ENCODE measurements around the gene BATF. TPM values are rescaled to one million over a fixed set of nuclear protein-coding genes. Genes with fewer than 3 reads are reported as not detected.

Gene BATF
- total and polyA plus RNA-seq, 2 of the 8 experiments (the other 6 are each of a cell fraction or from before 2014, with no cell fraction given), result not detected

DNA sequence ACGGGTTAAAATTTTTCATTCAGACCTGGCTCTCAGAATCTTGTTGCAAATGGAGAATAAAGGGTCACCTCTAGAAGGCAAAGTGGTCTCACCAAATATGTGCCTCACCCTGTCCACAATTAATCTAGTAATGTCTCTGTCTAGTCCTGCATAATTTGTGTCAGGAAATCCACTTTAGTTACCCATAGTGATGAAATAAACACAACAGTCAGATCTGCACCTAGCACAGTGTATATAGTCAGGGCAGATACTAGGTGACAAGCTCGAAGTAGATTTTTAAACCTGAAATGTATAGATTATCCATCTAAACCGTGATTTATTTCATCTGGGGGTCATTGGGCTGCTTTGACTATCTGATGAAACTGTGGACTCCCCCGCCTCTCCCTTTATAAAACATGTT is 40.2 kb downstream of the BATF start:
- H3K4ac ChIP-seq (replicated peaks; ENCODE audit: insufficient read length, low read depth, low read length), result no peak overlapping the region
- H3K4me3 ChIP-seq (ENCODE audit: extremely low read depth in 1 of 4, insufficient read depth in 2 of 4, low read depth in 3 of 4, low read length in 4 of 4), result no peak overlapping the region
- H3K4me2 ChIP-seq (ENCODE audit: insufficient read depth in 1 of 2, low read depth in 2 of 2, low read length in 2 of 2), result no peak overlapping the region
- no peak overlapping the region for H2BK12ac ChIP-seq (ENCODE audit: low read depth, low read length)
- no peak overlapping the region for H2BK20ac ChIP-seq (ENCODE audit: low read length)
- no peak overlapping the region for H2AFZ ChIP-seq (ENCODE audit: low read length)
- H3K27ac ChIP-seq (ENCODE audit: low read depth, low read length), result no peak overlapping the region
- H4K8ac ChIP-seq (ENCODE audit: extremely low read depth, insufficient read depth, low read length), result no peak overlapping the region
- H2BK120ac ChIP-seq (replicated peaks; ENCODE audit: low read depth, low read length), result no peak overlapping the region
- no peaks in the 10 kb centered on the region; the same call in 1 of the 2 replicates for H3K79me1 ChIP-seq (ENCODE audit: low read depth, low read length)
- no peak for TF ChIP-seq RBBP5 (IDR thresholded peaks at IDR 0.05; ENCODE audit: borderline replicate concordance, low read depth, low read length)
- no peak for TF ChIP-seq KDM1A (IDR thresholded peaks at IDR 0.05; ENCODE audit: borderline replicate concordance, low read length)
- no peak for TF ChIP-seq ASH2L (IDR thresholded peaks at IDR 0.05; ENCODE audit: low read length)
- TF ChIP-seq EGR1 (IDR thresholded peaks at IDR 0.05; ENCODE audit: borderline replicate concordance, low read depth, low read length), result no peak
- no peak for TF ChIP-seq HDAC2 (IDR thresholded peaks at IDR 0.05; ENCODE audit: borderline replicate concordance in 1 of 2, low read depth in 2 of 2, low read length in 2 of 2)
- TF ChIP-seq SIX5 (IDR thresholded peaks at IDR 0.05; ENCODE audit: low read depth, low read length), result no peak
- TF ChIP-seq JUND (IDR thresholded peaks at IDR 0.05; ENCODE audit: low read length), result no peak
- no peak for TF ChIP-seq SIRT6 (IDR thresholded peaks at IDR 0.05; ENCODE audit: low read length)
- TF ChIP-seq, protein P1, sequence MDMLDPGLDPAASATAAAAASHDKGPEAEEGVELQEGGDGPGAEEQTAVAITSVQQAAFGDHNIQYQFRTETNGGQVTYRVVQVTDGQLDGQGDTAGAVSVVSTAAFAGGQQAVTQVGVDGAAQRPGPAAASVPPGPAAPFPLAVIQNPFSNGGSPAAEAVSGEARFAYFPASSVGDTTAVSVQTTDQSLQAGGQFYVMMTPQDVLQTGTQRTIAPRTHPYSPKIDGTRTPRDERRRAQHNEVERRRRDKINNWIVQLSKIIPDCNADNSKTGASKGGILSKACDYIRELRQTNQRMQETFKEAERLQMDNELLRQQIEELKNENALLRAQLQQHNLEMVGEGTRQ (IDR thresholded peaks at IDR 0.05; ENCODE audit: low read length), result no peak
- H3K79me2 ChIP-seq (ENCODE audit: control insufficient read depth in 1 of 2, insufficient read depth in 2 of 2, low read length in 2 of 2), result no peaks in the 10 kb centered on the region
- H2BK5ac ChIP-seq (ENCODE audit: low read depth, low read length), result no peak overlapping the region
- no peaks in the 10 kb centered on the region for H3K23me2 ChIP-seq (ENCODE audit: low read depth, low read length)
- DNase-seq (ENCODE audit: low read depth in 1 of 2, low spot score in 2 of 2) (no peak), FAIRE-seq (no peak)
- H3K56ac ChIP-seq (replicated peaks; ENCODE audit: insufficient read length, low read depth, low read length), result no peak overlapping the region
- H2AK5ac ChIP-seq (ENCODE audit: low read depth, low read length), result no peak overlapping the region
- no peak overlapping the region for H3K23ac ChIP-seq (ENCODE audit: insufficient read length)
- H3K9ac ChIP-seq (replicated peaks in 1 of 4; ENCODE audit: extremely low read depth in 1 of 4, low read depth in 3 of 4, low read length in 3 of 4), result no peak overlapping the region
- CTCF ChIA-PET (ENCODE audit: partially characterized antibody), result interaction anchor here (0.6 to 10.5 kb wide), 9 partner anchors 10 to 440 kb away, joined by 3 to 135 read pairs (median 7); partner anchors contain the start of gene BATF
- no peak overlapping the region for H3K14ac ChIP-seq (ENCODE audit: insufficient read length)
- H3K9me3 ChIP-seq (ENCODE audit: insufficient read depth in 2 of 2, low read depth in 1 of 2, low read length in 1 of 2), result peaks cover 0 to 3% of the 10 kb centered on the region in 2 experiments; a peak in 1 of 4 replicates
- H4K5ac ChIP-seq (ENCODE audit: insufficient read length, low read depth, low read length), result no peak overlapping the region
- no peak overlapping the region for H4K91ac ChIP-seq (replicated peaks; ENCODE audit: insufficient read length, low read length)
- H4K20me1 ChIP-seq (replicated peaks in 1 of 2; ENCODE audit: control insufficient read depth in 1 of 2, insufficient read depth in 2 of 2, low read length in 2 of 2), result no peaks in the 10 kb centered on the region
- POLR2A ChIA-PET (ENCODE audit: partially characterized antibody), result no interaction called here
- 73% methylated on average over 4 of the region's 4 CpGs; no CpG with 5 or more reads in 1 of the 2 experiments for WGBS, 2 experiments (ENCODE audit: extremely low coverage in 1 of 2, insufficient coverage in 1 of 2, insufficient read length in 1 of 2, insufficient replicate concordance in 2 of 2, low coverage in 1 of 2, low lambda C conversion rate in 2 of 2, missing lambda C conversion rate in 1 of 2)
- peaks cover 0 to 4% (median 2%) of the 10 kb centered on the region in 4 experiments; a peak in 3 of 7 replicates for H3K4me1 ChIP-seq (replicated peaks in 1 of 4; ENCODE audit: control insufficient read depth in 3 of 4, insufficient read depth in 4 of 4, low read length in 3 of 4)
- no peaks in the 10 kb centered on the region for H3K36me3 ChIP-seq (ENCODE audit: control insufficient read depth in 2 of 4, insufficient read depth in 4 of 4, low read length in 3 of 4)
- H3K27me3 ChIP-seq (replicated peaks in 1 of 4; ENCODE audit: control insufficient read depth in 3 of 4, extremely low read depth in 1 of 4, insufficient read depth in 3 of 4, low read length in 3 of 4), result no peaks in the 10 kb centered on the region
- H3K18ac ChIP-seq (ENCODE audit: extremely low read depth, low read length), result no peak overlapping the region
- no peak overlapping the region for H2BK15ac ChIP-seq (ENCODE audit: low read length)

Data from H1 (cell line).